ENCODE results near the gene ILKAP.

ILKAP gene

GRCh38 chr2:238166391-238167343 is 36.8 kb downstream of the ILKAP start:
- DNase-seq (ENCODE audit: low read depth in 2 of 3, low spot score in 2 of 3): no peak

GRCh38 chr2:238165288-238165921 is 38.1 kb downstream of the ILKAP start:
- DNase-seq (ENCODE audit: low read depth in 2 of 3, low spot score in 2 of 3): no peak

- no peak for DNase-seq (ENCODE audit: low read depth in 2 of 3, low spot score in 2 of 3)
These were observed 38.6 kb downstream of the ILKAP start for GRCh38 chr2:238164906-238165287.

GRCh38 chr2:238163481-238164198 is 39.9 kb downstream of the ILKAP start:
- DNase-seq (ENCODE audit: low read depth in 2 of 3, low spot score in 2 of 3): no peak

- no peak for DNase-seq (ENCODE audit: low read depth in 2 of 3, low spot score in 2 of 3)
These were observed 40.6 kb downstream of the ILKAP start for GRCh38 chr2:238162846-238163441.

- DNase-seq (ENCODE audit: low read depth in 2 of 3, low spot score in 2 of 3): no peak
These were observed 41.1 kb downstream of the ILKAP start for GRCh38 chr2:238162251-238162845.

GRCh38 chr2:238161291-238162051 is 42.0 kb downstream of the ILKAP start:
- DNase-seq (ENCODE audit: low read depth in 2 of 3, low spot score in 2 of 3): no peak

- no peak for DNase-seq (ENCODE audit: low read depth in 2 of 3, low spot score in 2 of 3)
These were observed 43.0 kb downstream of the ILKAP start for GRCh38 chr2:238160206-238161129.

- DNase-seq (ENCODE audit: low read depth in 2 of 3, low spot score in 2 of 3): no peak
These were observed 43.8 kb downstream of the ILKAP start for GRCh38 chr2:238159661-238160205.

- DNase-seq (ENCODE audit: low read depth in 2 of 3, low spot score in 2 of 3): no peak
These were observed 44.4 kb downstream of the ILKAP start for GRCh38 chr2:238159071-238159539.

- peak in 2 of 3 experiments; percentile 27 to 42 for DNase-seq (ENCODE audit: low read depth in 2 of 3, low spot score in 2 of 3)
These were observed 44.9 kb downstream of the ILKAP start, which contains the start of gene ERFE for GRCh38 chr2:238158509-238159070. Gene ERFE, plus strand, starts transcription at chr2:238158970. Its CDS starts 38 bp downstream, at chr2:238159008.

GRCh38 chr2:238158018-238158508 is 45.4 kb downstream of the ILKAP start:
- DNase-seq (ENCODE audit: low read depth in 2 of 3, low spot score in 2 of 3): no peak

GRCh38 chr2:238157506-238158017 is 45.9 kb downstream of the ILKAP start:
- no peak for DNase-seq (ENCODE audit: low read depth in 2 of 3, low spot score in 2 of 3)

GRCh38 chr2:238155761-238156694 is 47.5 kb downstream of the ILKAP start:
- no peak for DNase-seq (ENCODE audit: low read depth in 2 of 3, low spot score in 2 of 3)

GRCh38 chr2:238155051-238155760 is 48.3 kb downstream of the ILKAP start:
- no peak for DNase-seq (ENCODE audit: low read depth in 2 of 3, low spot score in 2 of 3)

- no peak for DNase-seq (ENCODE audit: low read depth in 2 of 3, low spot score in 2 of 3)
These were observed 48.9 kb downstream of the ILKAP start for GRCh38 chr2:238154570-238154969.
